A549 (cell line): Measurements from ENCODE around the gene SMARCD3. TPM values are rescaled to one million over a fixed set of nuclear protein-coding genes. Genes with fewer than 3 reads are reported as not detected.

Experiments used
- ATAC-seq, 2 experiments: fragments of 200-7000 bp in 1 of 2; fragments of >200 bp in 1 of 2; cut with Nextera tagmentation in 1 of 2; cut with Tn5 transposase in 1 of 2; 3 replicates each; pipeline versions ENCODE4 v1.8.0 to v1.9.1; 2018 to 2020; ENCODE audit warnings: mild to moderate bottlenecking in 1 of 2, moderate library complexity in 1 of 2
- CTCF ChIA-PET: fragments of 300-600 bp; sonication (Branson Sonifier 250); formaldehyde crosslinking; extraction: SDS; loops from one replicate; lab custom pipeline; 2021; ENCODE audit warnings: antibody characterized with exemption, inconsistent platforms; lab: Yijun Ruan, JAX
- POLR2A ChIA-PET: fragments of 350-600 bp; formaldehyde crosslinking; extraction: SDS; loops from one replicate; lab custom pipeline; 2021; ENCODE audit warnings: antibody characterized with exemption, inconsistent platforms; lab: Yijun Ruan, JAX
- DNase-seq, 2 experiments: peaks; one replicate each; pipeline versions ENCODE4 v3.0.0 to v3.0.0-alpha.2; 2011 to 2016; ENCODE audit warnings: low read depth in 1 of 2, low spot score in 1 of 2
- FAIRE-seq: peaks from 2 replicates; lab custom pipeline; 2011; peaks lifted over from hg19 to GRCh38; lab: Jason Lieb, UNC
- H3K27ac ChIP-seq, 2 experiments: fragments of >200 bp; sonication (Bioruptor Twin); formaldehyde crosslinking; 3 replicates each; pipeline ENCODE4 v1.5.1; 2016 to 2017
- H3K4me1 ChIP-seq: fragments of >200 bp; sonication (Bioruptor Twin); formaldehyde crosslinking; 3 replicates; pipeline ENCODE4 v1.6.1; 2016
- H3K4me2 ChIP-seq: fragments of >200 bp; sonication (Bioruptor Twin); formaldehyde crosslinking; 3 replicates; pipeline ENCODE4 v1.6.1; 2016
- H3K4me3 ChIP-seq: fragments of >200 bp; sonication (Bioruptor Twin); formaldehyde crosslinking; 3 replicates; pipeline ENCODE4 v1.5.1; 2016
- H3K9me3 ChIP-seq: fragments of >200 bp; sonication (Bioruptor Twin); formaldehyde crosslinking; 3 replicates; pipeline ENCODE4 v1.6.1; 2016
- ATOH8 ChIP-seq: fragments of 250-450 bp; sonication (Bioruptor Pico); IDR thresholded peaks from 2 replicates; pipeline ENCODE4 v1.5.0; 2020; ENCODE audit warnings: low read depth, mild to moderate bottlenecking, moderate library complexity
- BHLHE40 ChIP-seq: IDR thresholded peaks from 2 replicates; pipeline ENCODE4 v1.6.1; 2012; ENCODE audit warnings: low read depth, low read length, inconsistent platforms
- CBX2 ChIP-seq: fragments of 200-600 bp; sonication (generic); IDR thresholded peaks from 2 replicates; pipeline ENCODE4 v1.6.1; 2016; ENCODE audit warnings: low read depth, mild to moderate bottlenecking, borderline replicate concordance
- CHD4 ChIP-seq: fragments of 200-600 bp; sonication (generic); IDR thresholded peaks from 2 replicates; pipeline ENCODE4 v1.6.1; 2016; ENCODE audit warnings: antibody characterized with exemption, mild to moderate bottlenecking, borderline replicate concordance
- EHMT2 ChIP-seq: fragments of 200-600 bp; sonication (generic); IDR thresholded peaks from 2 replicates; pipeline ENCODE4 v1.6.1; 2016; ENCODE audit warnings: antibody characterized with exemption, low read depth, mild to moderate bottlenecking, moderate library complexity
- FOXS1 ChIP-seq: fragments of 250-450 bp; sonication (Bioruptor Pico); IDR thresholded peaks from 2 replicates; pipeline ENCODE4 v1.5.0; 2020; ENCODE audit warnings: mild to moderate bottlenecking, moderate library complexity
- GATA3 ChIP-seq: IDR thresholded peaks from 2 replicates; pipeline ENCODE4 v1.6.1; 2012; ENCODE audit warnings: borderline replicate concordance
- HES2 ChIP-seq: fragments of >200 bp; sonication (Bioruptor Twin); formaldehyde crosslinking; IDR thresholded peaks from 2 replicates; pipeline ENCODE4 v1.6.1; 2016
- HOXA7 ChIP-seq: fragments of 250-450 bp; sonication (Bioruptor Pico); IDR thresholded peaks from 2 replicates; pipeline ENCODE4 v1.5.0; 2020; ENCODE audit warnings: mild to moderate bottlenecking, moderate library complexity
- HOXB13 ChIP-seq: fragments of 250-450 bp; sonication (Bioruptor Pico); IDR thresholded peaks from 2 replicates; pipeline ENCODE4 v1.5.0; 2020; ENCODE audit warnings: low read depth, mild to moderate bottlenecking, moderate library complexity
- HOXB5 ChIP-seq: fragments of 250-450 bp; sonication (Bioruptor Pico); IDR thresholded peaks from 2 replicates; pipeline ENCODE4 v1.5.0; 2020; ENCODE audit warnings: mild to moderate bottlenecking, moderate library complexity
- KDM1A ChIP-seq: fragments of 200-600 bp; sonication (generic); IDR thresholded peaks from 2 replicates; pipeline ENCODE4 v1.6.1; 2016; ENCODE audit warnings: low read depth, mild to moderate bottlenecking
- MAX ChIP-seq: IDR thresholded peaks from 2 replicates; pipeline ENCODE4 v1.6.1; 2012
- NPAS2 ChIP-seq: fragments of 250-450 bp; sonication (Bioruptor Pico); IDR thresholded peaks from 2 replicates; pipeline ENCODE4 v1.8.0; 2022; ENCODE audit warnings: mild to moderate bottlenecking, moderate library complexity, borderline replicate concordance
- RAD21 ChIP-seq, 2 experiments: fragments of >200 bp in 1 of 2; sonication (Bioruptor Twin) in 1 of 2; formaldehyde crosslinking in 1 of 2; IDR thresholded peaks in 1 of 2; conservative IDR thresholded peaks in 1 of 2; 2 replicates in 1 of 2; 3 replicates in 1 of 2; pipeline ENCODE4 v1.6.1; 2012 to 2018; ENCODE audit warnings: inconsistent platforms in 1 of 2
- RFX5 ChIP-seq: fragments of 450-650 bp; IDR thresholded peaks from 2 replicates; pipeline ENCODE4 v1.7.1; 2014; ENCODE audit warnings: antibody characterized with exemption, mild to moderate bottlenecking, moderate library complexity
- RNF2 ChIP-seq: fragments of 200-600 bp; sonication (generic); IDR thresholded peaks from 2 replicates; pipeline ENCODE4 v1.6.1; 2016; ENCODE audit warnings: low read depth, mild to moderate bottlenecking, antibody characterized with exemption, moderate library complexity, borderline replicate concordance
- SMC3 ChIP-seq: fragments of >200 bp; sonication (Bioruptor Twin); formaldehyde crosslinking; IDR thresholded peaks from 3 replicates; pipeline ENCODE4 v1.6.1; 2018; ENCODE audit warnings: inconsistent platforms
- SREBF2 ChIP-seq: fragments of 450-650 bp; IDR thresholded peaks from 2 replicates; pipeline ENCODE4 v1.6.1; 2014; ENCODE audit warnings: mild to moderate bottlenecking, moderate library complexity
- USF2 ChIP-seq: fragments of 450-650 bp; IDR thresholded peaks from 2 replicates; pipeline ENCODE4 v1.6.1; 2014; ENCODE audit warnings: antibody characterized with exemption
- ZNF302 ChIP-seq: fragments of 250-450 bp; sonication (Bioruptor Pico); IDR thresholded peaks from 2 replicates; pipeline ENCODE4 v1.9.0; 2021; ENCODE audit warnings: inconsistent platforms, mild to moderate bottlenecking, moderate library complexity
- ZSCAN20 ChIP-seq: fragments of 250-450 bp; sonication (Bioruptor Pico); IDR thresholded peaks from 2 replicates; pipeline ENCODE4 v1.8.0; 2022; ENCODE audit warnings: mild to moderate bottlenecking, moderate library complexity
- WGBS: methylation state at CpG from one replicate; pipeline ENCODE4 v1.1.6; 2017; ENCODE audit errors: missing lambda C conversion rate; 5-methylcytosine and 5-hydroxymethylcytosine counted together
- polyA plus RNA-seq, 4 experiments: library from polyadenylated mRNA; depleted of rRNA in 3 of 4; stranded (reverse); fragments of >200 nt; fragmentation: RNase III in 1 of 4; extraction: RNeasy Plus Mini Kit Qiagen cat#74134 plus additional on column Dnase treatment in 1 of 4; gene quantifications; 2 replicates in 3 of 4; 3 replicates in 1 of 4; pipeline ENCODE4 v1.2.3, GENCODE V29; 2011 to 2017

The SMARCD3 gene
- polyA plus RNA-seq, 2 of the 4 experiments (the other 2 are of a cell fraction): 11.6 to 12.5 TPM

GRCh38 chr7:151236406-151236805, 12.1 kb downstream of the SMARCD3 start (continued):
- TF ChIP-seq FOXS1 (CRISPR knock-in tag): no peak
- TF ChIP-seq CHD4: no peak

- H3K9me3 ChIP-seq: no peaks in the 10 kb centered on the region
- no peak overlapping the region for H3K4me2 ChIP-seq
- 96% methylated on average over 28 of the region's 28 CpGs for WGBS
- no peak for DNase-seq
- FAIRE-seq: no peak
- no peak overlapping the region for H3K4me3 ChIP-seq
- peaks cover 21% of the 10 kb centered on the region; the same call in 2 of the 3 replicates for H3K4me1 ChIP-seq
- ChIA-PET POLR2A (no interaction called here), CTCF (interaction anchor here (1.0 to 6.5 kb wide), 3 partner anchors 10 to 111 kb away, joined by 3 to 69 read pairs (median 4); no protein-coding TSS in a partner anchor)
- no peak overlapping the region for H3K27ac ChIP-seq
- no peak for TF ChIP-seq HOXB13 (CRISPR knock-in tag)
- ATAC-seq: no peak
These were observed 13.3 kb downstream of the SMARCD3 start for GRCh38 chr7:151235091-151235787.

GRCh38 chr7:151233804-151234203, 14.7 kb downstream of the SMARCD3 start:
- POLR2A ChIA-PET: no interaction called here
- CTCF ChIA-PET: interaction anchor here (0.9 to 6.5 kb wide), 6 partner anchors 11 to 123 kb away, joined by 3 to 69 read pairs (median 4); no protein-coding TSS in a partner anchor
- peaks cover 19% of the 10 kb centered on the region; the same call in 2 of the 3 replicates for H3K4me1 ChIP-seq
- H3K27ac ChIP-seq: no peak overlapping the region; a peak in 1 of 6 replicates
- DNase-seq (no peak), FAIRE-seq (no peak), ATAC-seq (no peak)
- 85% methylated on average over 9 of the region's 9 CpGs for WGBS
- TF ChIP-seq HES2 (no peak), RAD21 (conservative IDR thresholded peaks at IDR 0.05 in 1 of 2, IDR thresholded peaks at IDR 0.05 in 1 of 2) (no peak), HOXB5 (CRISPR knock-in tag) (no peak), ATOH8 (CRISPR knock-in tag) (no peak), RFX5 (no peak), HOXA7 (no peak), MAX (no peak), SREBF2 (no peak), BHLHE40 (no peak), USF2 (no peak), ZSCAN20 (CRISPR knock-in tag) (no peak), KDM1A (no peak), NPAS2 (CRISPR knock-in tag) (no peak), GATA3 (no peak), CBX2 (no peak), EHMT2 (no peak), RNF2 (no peak), ZNF302 (no peak), SMC3 (no peak)
- peak overlapping the region; percentile 91 for H3K4me2 ChIP-seq
- no peaks in the 10 kb centered on the region for H3K9me3 ChIP-seq
- peak overlapping the region; percentile 78 for H3K4me3 ChIP-seq
